Tibial artery (tissue), 4 donors: Measurements from ENCODE around the gene NFE2L2.

Source experiments
- DNase-seq, 2 donors: peaks; one replicate each; pipeline ENCODE4 v3.0.0-alpha.2; 2019
- H3K27ac ChIP-seq, 2 donors: fragments of 200-600 bp; sonication (generic) in 1 of 2; 1 replicate in 1 of 2; 2 replicates in 1 of 2; pipeline ENCODE4 v1.5.1; 2018 to 2019; ENCODE audit warnings: mild to moderate bottlenecking in 1 of 2
- H3K27me3 ChIP-seq, 2 donors: fragments of 200-600 bp; sonication (generic) in 1 of 2; one replicate each; pipeline versions ENCODE4 v1.5.1 to v1.6.0; 2016 to 2019
- H3K36me3 ChIP-seq, 3 donors: fragments of 200-600 bp; sonication (generic) in 2 of 3; one replicate each; pipeline ENCODE4 v1.5.1; 2016 to 2019; ENCODE audit warnings: mild to moderate bottlenecking in 2 of 3
- H3K4me1 ChIP-seq, 4 donors: fragments of 200-600 bp; sonication (generic) in 2 of 4; 1 replicate in 3 of 4; 2 replicates in 1 of 4; pipeline ENCODE4 v1.5.1; 2016 to 2019
- H3K4me3 ChIP-seq, 2 donors: fragments of 200-600 bp; sonication (generic) in 1 of 2; 1 replicate in 1 of 2; 2 replicates in 1 of 2; pipeline ENCODE4 v1.5.1; 2018 to 2019; ENCODE audit warnings: mild to moderate bottlenecking in 2 of 2
- H3K9me3 ChIP-seq, 3 donors: fragments of 200-600 bp; sonication (generic) in 1 of 3; one replicate each; pipeline ENCODE4 v1.5.1; 2016 to 2019
- intact Hi-C: fragments of 100-400 bp; cut with DNase I; formaldehyde crosslinking; loops from one replicate; pipeline ENCODE4 v1.15.0; 2023; ENCODE audit warnings: low total_unique reads
- TF ChIP-seq, protein P1 (sequence below), 2 experiments: fragments of 200-600 bp in 1 of 2; fragments of 450-650 bp in 1 of 2; IDR thresholded peaks; one replicate each; pipeline ENCODE4 v1.5.1; 2017 to 2019; ENCODE audit warnings: antibody characterized with exemption in 2 of 2, mild to moderate bottlenecking in 1 of 2, moderate library complexity in 1 of 2

Gene NFE2L2

DNA sequence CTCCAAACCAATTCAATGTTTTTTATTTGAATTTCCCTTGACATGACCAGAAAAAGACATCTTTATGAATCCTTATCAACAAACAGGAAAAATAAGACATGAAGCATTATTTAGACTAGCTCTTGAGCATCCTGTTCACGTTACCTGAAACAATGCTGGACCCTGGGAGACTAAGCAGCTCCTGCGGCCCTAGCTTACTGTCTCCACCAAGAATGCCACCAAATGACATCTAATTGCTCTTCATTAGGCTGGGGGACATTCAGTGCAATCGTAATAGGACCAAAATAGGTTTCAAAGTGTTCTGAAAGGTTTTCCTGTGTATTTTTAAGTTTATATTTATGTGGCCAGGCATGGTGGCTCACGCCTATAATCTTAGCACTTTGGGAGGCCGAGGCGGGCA is 25.5 kb downstream of the NFE2L2 start:
- no peak overlapping the region for H3K4me3 ChIP-seq
- H3K27me3 ChIP-seq = no peaks in the 10 kb centered on the region
- peaks cover 0 to under 1% (median under 1%) of the 10 kb centered on the region in 3 donors for H3K36me3 ChIP-seq
- intact Hi-C loops = no loop called here
- DNase-seq = no peak
- H3K4me1 ChIP-seq = peaks cover 4 to 97% (median 69%) of the 10 kb centered on the region in 4 donors
- no peaks in the 10 kb centered on the region for H3K9me3 ChIP-seq
- H3K27ac ChIP-seq = peak overlapping the region; percentile 41 to 78
- TF ChIP-seq, protein P1, sequence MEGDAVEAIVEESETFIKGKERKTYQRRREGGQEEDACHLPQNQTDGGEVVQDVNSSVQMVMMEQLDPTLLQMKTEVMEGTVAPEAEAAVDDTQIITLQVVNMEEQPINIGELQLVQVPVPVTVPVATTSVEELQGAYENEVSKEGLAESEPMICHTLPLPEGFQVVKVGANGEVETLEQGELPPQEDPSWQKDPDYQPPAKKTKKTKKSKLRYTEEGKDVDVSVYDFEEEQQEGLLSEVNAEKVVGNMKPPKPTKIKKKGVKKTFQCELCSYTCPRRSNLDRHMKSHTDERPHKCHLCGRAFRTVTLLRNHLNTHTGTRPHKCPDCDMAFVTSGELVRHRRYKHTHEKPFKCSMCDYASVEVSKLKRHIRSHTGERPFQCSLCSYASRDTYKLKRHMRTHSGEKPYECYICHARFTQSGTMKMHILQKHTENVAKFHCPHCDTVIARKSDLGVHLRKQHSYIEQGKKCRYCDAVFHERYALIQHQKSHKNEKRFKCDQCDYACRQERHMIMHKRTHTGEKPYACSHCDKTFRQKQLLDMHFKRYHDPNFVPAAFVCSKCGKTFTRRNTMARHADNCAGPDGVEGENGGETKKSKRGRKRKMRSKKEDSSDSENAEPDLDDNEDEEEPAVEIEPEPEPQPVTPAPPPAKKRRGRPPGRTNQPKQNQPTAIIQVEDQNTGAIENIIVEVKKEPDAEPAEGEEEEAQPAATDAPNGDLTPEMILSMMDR (IDR thresholded peaks at IDR 0.05) = no peak

- Histone ChIP-seq H3K4me3 (no peak overlapping the region), H3K36me3 (peaks cover 10 to 12% (median 11%) of the 10 kb centered on the region in 3 donors), H3K9me3 (no peaks in the 10 kb centered on the region), H3K27ac (peak overlapping the region; percentile 1 to 78), H3K4me1 (peaks cover 4 to 94% (median 61%) of the 10 kb centered on the region in 4 donors), H3K27me3 (no peaks in the 10 kb centered on the region)
- no peak for DNase-seq
- intact Hi-C loops = no loop called here
- TF ChIP-seq, protein P1 (IDR thresholded peaks at IDR 0.05) = no peak
These were observed 26.6 kb downstream of the NFE2L2 start for GRCh38 chr2:177237932-177238331.

DNA sequence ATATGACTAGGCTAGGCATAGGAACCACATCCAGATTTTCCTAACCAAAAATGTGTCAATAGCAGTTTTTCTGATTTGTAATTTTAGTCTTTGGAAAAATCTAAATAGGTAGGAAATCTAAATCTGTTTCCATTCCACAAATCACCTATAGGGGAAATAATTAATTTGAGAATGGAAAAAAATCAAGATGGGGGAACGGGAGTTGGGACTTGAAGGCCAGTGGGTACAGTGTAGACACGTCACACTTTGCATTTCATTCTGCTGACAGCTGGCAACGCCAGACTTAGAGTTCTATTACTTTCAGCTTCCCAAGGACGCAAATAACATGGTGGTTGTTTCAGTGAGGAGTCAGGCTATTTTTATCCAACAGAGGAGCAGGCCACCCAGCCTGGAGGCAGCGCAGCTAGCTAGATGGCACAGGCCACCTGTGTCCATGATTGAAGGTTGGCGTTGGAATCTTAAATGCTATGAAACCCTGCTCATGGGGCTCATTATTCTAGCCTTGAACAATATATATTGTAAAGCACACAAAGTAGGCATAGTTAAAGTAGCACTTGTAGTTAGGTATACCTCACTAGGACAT is 28.6 kb downstream of the NFE2L2 start:
- Histone ChIP-seq H3K36me3 (peaks cover 30 to 32% (median 31%) of the 10 kb centered on the region in 3 donors), H3K9me3 (no peaks in the 10 kb centered on the region), H3K4me3 (no peak overlapping the region), H3K4me1 (peaks cover 4 to 79% (median 45%) of the 10 kb centered on the region in 4 donors), H3K27ac (no peak overlapping the region), H3K27me3 (no peaks in the 10 kb centered on the region)
- TF ChIP-seq, protein P1 (IDR thresholded peaks at IDR 0.05) = no peak
- intact Hi-C loops = no loop called here
- no peak for DNase-seq

DNA sequence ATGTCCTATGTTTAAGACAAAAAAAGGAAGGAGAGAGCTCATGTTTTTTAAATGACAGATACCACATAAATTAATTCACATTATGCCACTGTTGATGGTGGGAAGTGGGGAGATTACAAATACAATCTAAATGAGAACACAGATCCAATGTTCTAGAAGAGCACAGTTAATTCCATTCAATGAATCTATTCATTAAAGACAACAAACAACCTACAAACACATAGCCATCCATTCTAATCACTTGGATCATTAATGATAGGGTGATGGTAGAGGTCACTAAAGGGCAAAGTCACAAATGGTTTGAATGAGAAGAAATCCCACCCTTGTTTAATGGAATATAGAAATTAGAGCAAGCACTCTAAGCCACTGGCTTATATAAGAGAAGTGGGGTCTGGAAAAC is 30.3 kb downstream of the NFE2L2 start:
- TF ChIP-seq, protein P1 (IDR thresholded peaks at IDR 0.05) = no peak
- intact Hi-C loops = no loop called here
- Histone ChIP-seq H3K4me3 (no peak overlapping the region), H3K27ac (no peak overlapping the region), H3K4me1 (peaks cover 1 to 68% (median 30%) of the 10 kb centered on the region in 4 donors), H3K36me3 (peaks cover 46 to 47% (median 47%) of the 10 kb centered on the region in 3 donors), H3K27me3 (no peaks in the 10 kb centered on the region), H3K9me3 (no peaks in the 10 kb centered on the region)
- DNase-seq = no peak

DNA sequence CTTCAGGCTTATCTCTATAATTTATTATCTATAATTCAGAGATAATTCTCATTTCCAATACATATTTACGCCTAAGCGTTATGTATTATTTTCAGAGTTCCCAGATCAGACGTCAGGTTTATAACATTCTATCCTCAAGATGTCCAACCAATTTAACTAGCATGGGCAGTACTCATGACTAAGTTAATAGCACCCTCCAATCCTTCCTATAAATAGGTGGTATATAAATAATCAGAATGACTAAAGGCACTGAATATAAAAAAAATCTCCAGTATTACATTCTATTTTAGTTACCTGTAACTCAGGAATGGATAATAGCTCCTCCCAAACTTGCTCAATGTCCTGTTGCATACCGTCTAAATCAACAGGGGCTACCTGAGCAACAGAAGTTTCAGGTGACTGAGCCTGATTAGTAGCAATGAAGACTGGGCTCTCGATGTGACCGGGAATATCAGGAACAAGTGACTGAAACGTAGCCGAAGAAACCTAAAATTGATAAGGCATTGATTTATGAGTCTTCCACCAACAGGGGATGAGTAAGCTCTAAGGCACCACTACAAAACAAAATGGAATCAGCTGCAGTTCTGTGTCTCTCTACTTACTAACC is 32.3 kb downstream of the NFE2L2 start:
- intact Hi-C loops = no loop called here
- no peak overlapping the region for H3K27ac ChIP-seq

More for the DNA sequence above, 32.3 kb downstream of the NFE2L2 start:
- H3K36me3 ChIP-seq = peaks cover 48 to 60% (median 54%) of the 10 kb centered on the region in 3 donors
- H3K27me3 ChIP-seq = no peaks in the 10 kb centered on the region
- DNase-seq = no peak
- no peaks in the 10 kb centered on the region for H3K9me3 ChIP-seq
- peaks cover 0 to 51% (median 16%) of the 10 kb centered on the region in 4 donors for H3K4me1 ChIP-seq
- H3K4me3 ChIP-seq = no peak overlapping the region
- TF ChIP-seq, protein P1 (IDR thresholded peaks at IDR 0.05) = no peak
